SKM-1 (cell line): ENCODE results near the gene SGPL1.
A peak's percentile ranks its signal among the peaks of the same experiment; 100 is the strongest.
"Not testable (repeated sequence)": the region's sequence is repeated elsewhere in the genome, so short reads cannot be mapped to it uniquely, and the experiment has no call there.

ENCODE experiments used
- DNase-seq: peaks from one replicate; lab custom pipeline; 2025; ENCODE audit not compliant: unreplicated experiment; lab: John Stamatoyannopoulos, UW

The SGPL1 gene

GRCh38 chr10:70837660-70838059 is 21.9 kb downstream of the SGPL1 start:
- DNase-seq = no peak

DNA sequence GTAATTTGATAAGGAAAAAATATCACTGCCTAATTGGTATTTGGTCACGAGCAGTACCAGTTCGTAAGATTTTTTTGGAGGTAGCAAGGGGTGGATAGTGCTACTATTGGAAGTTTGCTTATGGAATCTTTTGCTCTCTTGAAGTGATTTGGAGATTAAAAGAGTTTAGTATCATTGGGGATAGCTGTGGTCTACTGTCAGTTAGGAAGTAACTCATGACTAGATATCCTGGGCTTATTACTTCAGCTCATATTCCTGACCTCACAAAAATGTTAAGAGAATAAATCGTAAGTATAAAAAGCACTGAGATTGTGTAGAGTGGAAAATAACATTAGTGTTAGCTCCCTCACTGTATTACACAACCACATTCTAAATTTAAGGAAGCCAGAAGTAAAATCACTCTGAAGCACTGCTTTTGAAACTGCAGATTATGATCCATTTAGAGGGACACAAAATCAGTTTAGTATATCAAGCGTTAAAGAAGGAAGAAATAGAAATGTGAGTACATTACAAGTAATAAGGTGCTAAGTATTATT is 22.6 kb downstream of the SGPL1 start:
- no peak for DNase-seq

DNA sequence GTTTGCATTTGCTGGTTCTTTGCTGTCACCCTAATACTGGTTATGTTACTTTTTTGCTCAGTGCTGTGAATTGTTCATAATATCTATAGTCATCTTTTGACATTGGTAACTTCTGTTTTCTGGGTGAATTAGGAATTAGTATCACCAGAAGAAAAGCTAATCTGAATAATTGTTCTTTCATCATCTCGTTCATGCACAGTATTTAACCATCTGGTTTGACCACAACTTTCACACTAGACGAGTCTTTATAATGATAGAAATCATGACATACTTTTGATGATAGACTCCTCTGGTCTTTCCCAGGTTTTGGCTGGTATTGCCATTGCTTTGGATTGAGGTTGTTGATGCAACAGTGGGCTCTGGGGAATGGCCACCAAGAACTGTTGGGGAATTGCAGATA is 25.1 kb downstream of the SGPL1 start:
- DNase-seq = no peak

DNA sequence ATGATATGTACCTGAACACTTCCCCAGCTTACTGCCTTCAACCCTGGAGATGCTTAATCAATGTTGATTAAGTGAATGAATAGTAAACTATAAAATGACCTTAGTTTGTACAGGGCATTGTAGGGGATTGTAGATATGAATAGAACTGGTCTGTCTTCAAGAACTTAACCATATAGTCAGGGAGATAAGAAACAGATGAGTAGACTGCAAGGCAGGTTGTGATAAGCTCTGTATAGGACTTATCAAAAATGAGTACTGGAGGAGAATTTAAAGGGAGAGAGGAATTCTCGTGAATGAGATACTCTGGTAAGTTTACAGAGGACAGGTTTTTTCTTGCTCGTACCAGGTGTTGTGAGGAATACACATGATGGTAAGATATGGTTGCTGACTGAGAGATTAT is 27.6 kb downstream of the SGPL1 start:
- no peak for DNase-seq

DNA sequence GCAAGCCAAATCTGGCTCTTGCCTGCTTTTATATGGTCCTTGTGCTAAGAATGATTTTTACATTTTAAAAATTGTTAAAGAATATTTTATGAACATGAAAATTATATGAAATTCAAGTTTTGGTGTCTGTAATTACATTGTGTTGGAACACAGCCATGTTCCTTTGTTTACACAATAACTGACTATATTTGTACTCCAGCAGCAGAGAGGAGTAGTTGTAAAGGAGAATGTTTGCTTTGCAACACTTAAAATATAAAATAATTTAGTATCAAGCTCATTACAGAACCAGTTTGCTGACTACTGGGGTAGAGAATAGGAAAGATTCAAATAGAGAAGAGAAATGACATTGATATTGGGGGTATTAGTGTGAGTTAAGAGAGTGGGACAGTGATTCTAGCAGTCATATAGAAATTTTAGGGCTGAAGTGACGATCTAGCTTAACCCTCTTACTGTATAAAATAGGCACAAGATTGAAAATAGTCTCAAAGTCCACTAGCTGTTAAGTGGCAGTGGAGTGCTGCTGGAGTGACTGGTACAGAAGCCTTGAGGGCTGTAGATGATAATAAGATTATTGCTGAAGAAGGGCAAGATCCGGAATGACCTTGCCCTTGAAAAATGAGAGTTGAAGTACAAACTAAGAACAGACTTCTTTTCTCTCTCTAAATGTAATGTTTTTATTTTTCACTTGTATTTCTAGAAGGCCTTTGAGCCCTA is 28.2 kb downstream of the SGPL1 start:
- no peak for DNase-seq

GRCh38 chr10:70845256-70845655 is 29.5 kb downstream of the SGPL1 start:
- DNase-seq = no peak

DNA sequence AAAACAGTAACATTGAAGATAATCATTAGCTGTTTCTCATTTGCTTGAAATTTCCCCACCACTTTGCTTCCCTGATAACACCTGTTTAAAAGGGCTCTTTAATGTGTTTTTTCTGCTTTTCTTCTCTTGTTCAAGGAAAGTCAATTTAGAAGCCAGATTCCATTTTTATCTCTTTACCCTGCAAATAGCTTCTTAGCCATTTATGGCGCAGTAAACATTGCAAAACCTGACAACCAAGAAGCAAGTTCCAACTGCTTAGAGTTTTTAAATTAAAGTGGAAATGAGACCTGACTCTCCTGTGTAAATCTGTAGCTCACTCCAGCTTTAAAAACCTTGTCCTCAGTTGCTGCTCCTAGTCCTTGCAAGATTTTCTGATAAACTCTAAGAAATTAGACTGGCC is 30.1 kb downstream of the SGPL1 start:
- DNase-seq = no peak

DNA sequence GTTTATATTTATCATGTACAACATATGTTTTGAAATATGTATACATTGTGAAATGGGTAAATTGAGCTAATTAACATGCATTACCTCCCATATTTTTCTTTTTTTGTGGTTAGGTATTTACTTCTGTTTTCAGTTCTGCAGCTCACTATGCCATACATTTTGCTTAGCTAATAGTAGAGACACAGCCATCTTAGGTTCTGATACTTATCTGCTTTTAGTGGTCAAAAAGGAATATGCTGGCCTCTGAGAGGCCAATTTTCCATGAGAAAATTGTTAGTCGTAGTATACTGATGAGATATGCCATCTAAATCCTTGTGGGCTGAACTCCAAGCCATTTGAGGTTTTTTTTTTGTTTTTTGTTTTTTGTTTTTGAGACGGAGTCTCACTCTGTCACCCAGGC is 31.0 kb downstream of the SGPL1 start:
- no peak for DNase-seq

- no peak for DNase-seq
Measured at GRCh38 chr10:70847659-70848360, 32.1 kb downstream of the SGPL1 start.

DNA sequence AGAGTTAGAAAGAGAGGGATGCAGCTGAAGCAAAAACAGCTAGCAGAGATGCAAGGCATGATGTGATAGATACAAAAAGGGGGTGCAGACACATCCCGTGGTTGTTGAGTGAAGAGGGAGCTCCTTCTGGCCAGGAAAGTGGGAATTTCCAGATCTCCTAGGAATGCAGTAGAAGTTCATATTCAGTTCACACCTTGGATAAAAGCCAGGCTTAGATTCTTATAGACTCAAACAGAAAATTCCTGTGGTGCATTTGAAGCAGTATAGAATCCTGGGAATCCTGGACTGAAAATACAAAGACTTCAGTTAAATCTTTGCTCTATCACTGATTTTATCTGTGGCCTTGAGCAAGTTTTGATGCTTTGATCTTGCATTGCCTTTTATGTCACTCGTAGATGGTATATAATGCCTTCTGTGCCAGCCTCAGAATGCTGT is 33.9 kb downstream of the SGPL1 start:
- DNase-seq = no peak

DNA sequence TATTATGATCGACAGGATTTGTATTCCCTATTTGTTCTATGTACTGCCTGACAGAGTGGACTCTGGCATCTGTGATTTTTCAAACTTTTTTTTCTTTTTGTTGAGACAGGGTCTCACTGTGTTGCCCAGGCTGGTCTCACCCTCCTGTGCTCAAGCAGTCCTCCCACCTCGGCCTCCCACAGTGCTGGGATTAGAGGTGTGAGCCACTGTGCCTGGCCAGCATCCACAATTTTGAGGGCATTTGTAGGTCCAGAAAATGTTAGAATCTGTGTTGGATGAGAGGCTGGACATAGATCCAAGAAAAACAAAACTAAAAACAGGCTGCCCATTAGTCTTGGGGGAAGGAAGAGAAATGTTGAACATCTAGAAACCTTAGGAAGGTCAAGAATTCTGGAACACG is 34.3 kb downstream of the SGPL1 start:
- DNase-seq = no peak

GRCh38 chr10:70851597-70852475 is 36.1 kb downstream of the SGPL1 start:
- DNase-seq = no peak

GRCh38 chr10:70853038-70853437 is 37.3 kb downstream of the SGPL1 start:
- no peak for DNase-seq

DNA sequence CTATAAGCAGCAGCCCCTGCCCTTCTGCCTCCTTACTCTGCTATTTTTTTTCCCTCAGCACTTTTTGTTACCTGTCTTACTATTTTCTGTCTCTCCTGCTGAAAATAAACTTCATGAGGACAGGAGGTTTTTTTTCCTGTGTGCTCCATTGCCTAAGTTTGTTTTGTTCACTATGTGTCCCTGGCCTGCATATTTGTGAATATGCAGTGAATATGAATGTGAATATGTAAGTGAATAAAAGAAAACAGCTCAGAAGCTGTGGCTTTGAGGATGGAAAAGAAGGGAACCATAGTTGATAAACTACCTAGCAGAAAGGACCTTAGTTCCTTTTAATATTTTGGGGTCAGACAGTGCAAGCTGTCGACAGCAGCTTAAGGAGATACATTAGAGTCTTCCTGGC is 37.7 kb downstream of the SGPL1 start:
- DNase-seq = no peak

DNA sequence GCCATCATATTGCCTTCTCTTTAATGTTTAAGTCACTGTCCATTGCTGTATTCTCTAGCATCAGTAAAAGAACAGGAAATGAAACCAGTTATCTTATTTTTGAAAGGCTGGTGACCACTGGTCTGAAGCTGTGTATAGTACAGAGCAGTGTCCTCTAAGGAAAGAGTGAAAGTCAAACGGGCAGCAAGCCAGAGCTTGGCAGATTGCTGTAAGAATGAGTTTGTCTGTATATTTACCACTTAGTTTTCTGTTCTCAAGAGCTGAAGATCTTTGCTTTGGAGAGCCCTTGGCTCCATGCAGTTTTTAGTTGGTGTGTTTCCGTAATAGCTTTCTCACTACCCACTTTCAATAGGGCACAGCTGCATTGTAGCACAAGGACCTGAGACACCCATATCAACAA is 40.7 kb downstream of the SGPL1 start:
- DNase-seq = no peak

- no peak for DNase-seq
Measured at GRCh38 chr10:70858759-70859158, 43.0 kb downstream of the SGPL1 start.

- not testable (repeated sequence) for DNase-seq
Measured at GRCh38 chr10:70861495-70862197, 45.9 kb downstream of the SGPL1 start.

DNA sequence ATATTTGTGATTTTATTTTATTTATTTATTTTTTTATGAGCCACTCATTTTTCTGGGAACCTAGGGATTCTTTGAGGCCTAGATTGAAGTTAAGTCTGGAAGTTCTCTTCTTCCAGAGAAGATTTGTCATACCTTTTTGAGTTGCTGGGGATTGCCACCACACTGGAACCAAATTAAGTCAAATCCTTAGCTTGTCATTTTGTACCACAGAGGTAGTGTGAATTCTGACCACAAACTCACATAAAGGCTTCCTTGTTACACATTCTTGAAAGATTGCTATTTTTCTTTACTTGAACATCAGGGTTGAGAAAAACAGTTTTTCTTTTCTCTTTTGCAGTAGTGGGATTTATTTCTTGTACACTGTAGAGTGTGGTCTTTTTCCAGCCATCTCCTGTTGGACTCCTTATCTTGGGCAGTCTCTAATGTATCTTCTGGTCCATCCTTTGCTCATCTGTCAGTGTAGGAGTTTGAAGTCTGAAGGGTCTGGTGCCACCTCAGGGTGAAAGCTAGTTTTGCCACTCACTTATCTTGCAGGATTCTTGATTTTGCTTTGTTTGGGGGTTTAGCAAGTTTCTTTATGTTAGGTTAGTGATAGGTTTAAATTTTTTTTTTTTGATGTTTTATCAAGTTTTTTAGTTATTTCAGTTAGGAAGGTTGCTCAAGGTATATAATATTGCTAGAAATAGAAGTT is 47.9 kb downstream of the SGPL1 start:
- DNase-seq = no peak

DNA sequence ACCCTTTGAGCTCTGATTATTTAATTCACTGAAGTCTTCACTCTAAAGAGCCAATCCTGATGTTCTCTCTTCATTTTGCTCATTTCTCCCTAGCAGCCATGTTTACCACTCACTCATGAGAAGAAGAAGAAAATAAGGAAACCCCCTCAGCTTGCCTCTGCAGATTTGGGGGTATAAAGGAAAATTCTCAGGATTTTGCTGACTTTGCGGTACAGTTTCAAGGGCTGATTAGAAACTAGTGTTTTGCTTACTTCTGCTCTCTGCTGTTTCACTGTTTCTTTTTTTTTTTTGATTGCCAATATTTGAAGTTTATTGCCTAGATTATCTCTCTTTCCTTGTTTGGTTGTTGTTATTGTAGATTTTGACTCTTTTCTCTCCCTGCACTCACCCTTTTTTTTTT is 49.2 kb downstream of the SGPL1 start:
- DNase-seq = no peak

GRCh38 chr10:70866424-70866823 is 50.7 kb downstream of the SGPL1 start:
- peak; percentile 22 for DNase-seq
